ENCODE results near the gene MMP17.
"Not testable (repeated sequence)": the region's sequence is repeated elsewhere in the genome, so short reads cannot be mapped to it uniquely, and the experiment has no call there.

MMP17 gene

GRCh38 chr12:131867471-131867870 is 39.3 kb downstream of the MMP17 start:
- DNase-seq: no peak

- no peak for DNase-seq
These were observed 39.9 kb downstream of the MMP17 start for GRCh38 chr12:131867891-131868675.

- DNase-seq: peak; percentile 56 to 87
These were observed 41.8 kb downstream of the MMP17 start for GRCh38 chr12:131869871-131870418.

GRCh38 chr12:131871677-131872076 is 43.5 kb downstream of the MMP17 start:
- no peak for DNase-seq

GRCh38 chr12:131872154-131873051 is 44.2 kb downstream of the MMP17 start:
- peak; percentile 65 to 67 for DNase-seq

- no peak for DNase-seq
These were observed 45.1 kb downstream of the MMP17 start for GRCh38 chr12:131873293-131873692.

- DNase-seq: not testable (repeated sequence)
These were observed 46.8 kb downstream of the MMP17 start for GRCh38 chr12:131874972-131875371.

GRCh38 chr12:131877216-131877615 is 49.0 kb downstream of the MMP17 start:
- DNase-seq: not testable (repeated sequence)

- not testable (repeated sequence) for DNase-seq
These were observed 50.2 kb downstream of the MMP17 start for GRCh38 chr12:131878436-131878835.

- DNase-seq: no peak
These were observed 54.8 kb downstream of the MMP17 start for GRCh38 chr12:131882804-131883520.

GRCh38 chr12:131883521-131883900 is 55.3 kb downstream of the MMP17 start:
- DNase-seq: no peak

- DNase-seq: not testable (repeated sequence)
These were observed 56.9 kb downstream of the MMP17 start for GRCh38 chr12:131885076-131885475.

GRCh38 chr12:131885543-131886057 is 57.4 kb downstream of the MMP17 start:
- no peak for DNase-seq

GRCh38 chr12:131891722-131892121 is 63.5 kb downstream of the MMP17 start:
- not testable (repeated sequence) for DNase-seq

- DNase-seq: no peak
These were observed 64.8 kb downstream of the MMP17 start for GRCh38 chr12:131892711-131893604.

- DNase-seq: no peak
These were observed 65.6 kb downstream of the MMP17 start for GRCh38 chr12:131893605-131894312.

GRCh38 chr12:131894313-131894860 is 66.2 kb downstream of the MMP17 start, which contains the start of gene ULK1:
Gene ULK1, plus strand, starts transcription at chr12:131894622. Its CDS starts 380 bp downstream, at chr12:131895002.
- DNase-seq: peak; percentile 47 to 90

- no peak for DNase-seq
These were observed 66.9 kb downstream of the MMP17 start for GRCh38 chr12:131894981-131895639.

- no peak for DNase-seq
These were observed 67.5 kb downstream of the MMP17 start for GRCh38 chr12:131895640-131896079.
